H54 (cell line): ENCODE measurements around the gene PPP2R2B.

ENCODE experiments used
- DNase-seq: peaks from one replicate; pipeline ENCODE4 v3.0.0; 2011; ENCODE audit warnings: low spot score, mixed read lengths; ENCODE audit not compliant: insufficient read length
- FAIRE-seq: peaks from 3 replicates; lab custom pipeline; 2011; peaks lifted over from hg19 to GRCh38; lab: Jason Lieb, UNC
- POLR2A ChIP-seq: IDR thresholded peaks from 2 replicates; pipeline ENCODE4 v1.6.1; 2011; ENCODE audit warnings: low read depth, mild to moderate bottlenecking, low read length

Gene PPP2R2B

GRCh38 chr5:146828385-146828784 lies 50.2 kb downstream of the PPP2R2B start:
- FAIRE-seq (no peak), DNase-seq (no peak)
- TF ChIP-seq POLR2A = no peak

DNA sequence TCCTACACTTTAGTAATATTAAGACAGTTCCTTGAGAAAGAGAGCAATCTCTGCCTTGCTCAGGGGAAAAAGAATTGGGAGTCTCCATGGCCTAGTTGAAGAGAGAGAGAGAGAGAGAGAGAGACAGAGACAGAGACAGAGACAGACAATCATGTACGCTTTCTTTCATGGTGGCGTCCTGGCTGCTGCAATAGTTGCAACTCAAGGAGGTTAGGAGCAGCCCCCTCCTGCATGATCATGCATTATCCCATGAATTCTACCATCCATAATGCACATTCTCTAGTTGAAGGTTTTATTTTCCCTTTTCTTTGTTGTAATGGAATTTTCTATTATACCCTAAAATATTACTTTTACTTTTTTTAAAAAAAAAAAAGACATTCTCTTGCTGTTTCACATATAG lies 50.7 kb downstream of the PPP2R2B start:
- FAIRE-seq = no peak
- DNase-seq = no peak
- TF ChIP-seq POLR2A = no peak

GRCh38 chr5:146825033-146825432 lies 53.5 kb downstream of the PPP2R2B start:
- DNase-seq (peak; percentile 16), FAIRE-seq (peak; percentile 64)
- no peak for TF ChIP-seq POLR2A

- no peak for DNase-seq
- no peak for TF ChIP-seq POLR2A
- no peak for FAIRE-seq
Measured at GRCh38 chr5:146821732-146822131, 56.8 kb downstream of the PPP2R2B start.

GRCh38 chr5:146820987-146821386 lies 57.6 kb downstream of the PPP2R2B start:
- DNase-seq (no peak), FAIRE-seq (no peak)
- TF ChIP-seq POLR2A = no peak

DNA sequence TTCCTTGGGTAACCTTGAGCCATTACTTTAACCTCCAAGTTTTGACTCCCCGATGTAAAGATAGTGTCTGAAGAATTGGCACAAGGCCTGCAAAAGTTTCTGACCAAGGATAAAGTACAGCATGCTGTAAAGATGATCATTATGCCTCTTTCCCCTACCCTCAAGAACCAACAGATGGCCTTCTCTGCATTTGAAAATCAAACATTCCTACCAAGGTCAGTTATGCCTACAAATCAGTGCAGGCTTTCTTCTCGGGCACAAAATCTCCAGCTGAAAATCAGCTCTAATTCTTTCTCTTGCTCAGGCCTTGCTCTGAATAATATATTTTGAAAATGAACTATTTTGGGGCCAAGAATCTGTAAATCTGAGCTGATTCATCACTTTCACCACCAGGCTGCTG lies 59.7 kb downstream of the PPP2R2B start:
- FAIRE-seq = no peak
- DNase-seq = no peak
- TF ChIP-seq POLR2A = no peak

- TF ChIP-seq POLR2A = no peak
- no peak for DNase-seq
- no peak for FAIRE-seq
Measured at GRCh38 chr5:146817973-146818372, 60.6 kb downstream of the PPP2R2B start.

DNA sequence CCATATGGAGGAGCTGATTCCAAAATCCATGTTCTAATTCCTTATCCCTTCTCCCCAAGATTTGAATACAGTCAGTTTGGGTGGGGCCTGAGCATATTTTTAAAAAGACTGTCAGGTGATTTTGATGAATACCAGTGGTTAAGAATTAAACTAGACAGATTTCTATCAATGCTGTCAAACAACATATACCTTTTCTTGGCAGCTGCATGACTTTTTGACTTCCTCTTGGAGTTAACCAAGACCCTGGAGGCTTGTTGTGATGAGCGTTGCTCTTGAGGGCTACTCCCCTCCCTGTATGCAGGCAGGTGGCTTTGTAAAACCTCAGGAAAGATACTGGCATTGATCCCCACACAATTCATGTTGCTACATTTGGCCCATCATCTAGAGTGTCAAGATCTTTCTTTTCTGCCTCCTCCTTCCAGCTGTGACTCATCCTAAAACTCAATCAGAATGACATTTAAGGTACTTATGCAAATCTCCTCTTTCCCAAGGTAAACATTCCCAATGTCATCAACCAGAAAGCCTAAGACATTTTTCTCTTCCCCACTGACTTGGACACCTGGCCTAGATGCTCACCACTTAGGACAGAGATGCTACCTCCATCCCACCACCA lies 61.7 kb downstream of the PPP2R2B start:
- TF ChIP-seq POLR2A = no peak
- DNase-seq = no peak
- no peak for FAIRE-seq

GRCh38 chr5:146815411-146815810 lies 63.1 kb downstream of the PPP2R2B start:
- DNase-seq (no peak), FAIRE-seq (no peak)
- TF ChIP-seq POLR2A = no peak

GRCh38 chr5:146813346-146814157 lies 65.0 kb downstream of the PPP2R2B start:
- no peak for TF ChIP-seq POLR2A
- no peak for DNase-seq
- FAIRE-seq = no peak

GRCh38 chr5:146805081-146805480 lies 73.5 kb downstream of the PPP2R2B start:
- TF ChIP-seq POLR2A = no peak
- DNase-seq (peak; percentile 8), FAIRE-seq (no peak)

DNA sequence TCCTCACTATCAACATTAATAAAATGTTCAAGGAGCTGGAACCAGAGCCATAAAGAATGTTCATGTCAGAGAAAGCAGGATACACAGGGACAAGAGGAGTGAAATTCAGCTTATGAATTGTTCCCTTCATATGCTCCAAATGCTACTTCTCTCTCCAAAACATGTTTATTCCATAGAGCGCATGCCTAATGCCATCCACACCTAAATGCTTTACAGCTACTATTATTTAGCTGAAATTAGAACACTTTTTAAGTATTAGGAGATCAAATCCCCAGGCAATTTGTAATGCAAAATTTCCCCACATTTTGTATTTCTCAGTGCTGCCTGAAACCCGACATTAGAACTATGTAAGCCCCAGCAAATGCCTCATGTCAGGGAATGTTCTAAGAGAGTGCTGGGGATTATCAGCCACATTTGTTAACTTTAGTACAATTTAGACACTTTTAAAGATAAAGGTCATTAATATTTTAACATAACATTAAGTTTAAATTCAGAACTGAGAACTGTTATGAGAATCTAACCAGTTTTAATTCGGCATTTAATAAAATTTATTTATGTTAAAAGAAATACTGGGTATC lies 75.5 kb downstream of the PPP2R2B start:
- TF ChIP-seq POLR2A = no peak
- DNase-seq = no peak
- FAIRE-seq = no peak

DNA sequence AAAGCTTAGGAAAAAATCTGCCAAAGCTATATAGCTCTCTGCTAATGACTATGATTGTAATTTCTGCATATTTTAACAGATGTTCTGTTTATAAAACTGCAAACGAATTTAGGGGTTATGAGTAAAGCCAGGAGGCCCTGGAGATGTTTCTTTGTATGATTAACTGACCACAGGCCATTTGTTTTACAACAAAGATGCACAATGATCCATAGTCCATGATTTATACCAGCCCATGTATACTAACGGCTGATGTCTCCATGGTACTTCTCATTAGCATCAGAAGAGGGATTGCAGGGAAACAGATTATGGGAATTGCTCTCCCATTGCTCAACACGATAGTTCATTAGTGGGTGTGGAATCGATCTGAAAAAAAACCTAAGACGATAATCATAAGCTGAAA lies 78.9 kb downstream of the PPP2R2B start:
- DNase-seq = no peak
- TF ChIP-seq POLR2A = no peak
- no peak for FAIRE-seq

- no peak for FAIRE-seq
- TF ChIP-seq POLR2A = no peak
- DNase-seq = no peak
Measured at GRCh38 chr5:146799231-146799630, 79.3 kb downstream of the PPP2R2B start.
